Measurements from ENCODE around the gene IL13. TPM values are rescaled to one million over a fixed set of nuclear protein-coding genes. Genes with fewer than 3 reads are reported as not detected.

IL13 gene
- total RNA-seq, result not detected

DNA sequence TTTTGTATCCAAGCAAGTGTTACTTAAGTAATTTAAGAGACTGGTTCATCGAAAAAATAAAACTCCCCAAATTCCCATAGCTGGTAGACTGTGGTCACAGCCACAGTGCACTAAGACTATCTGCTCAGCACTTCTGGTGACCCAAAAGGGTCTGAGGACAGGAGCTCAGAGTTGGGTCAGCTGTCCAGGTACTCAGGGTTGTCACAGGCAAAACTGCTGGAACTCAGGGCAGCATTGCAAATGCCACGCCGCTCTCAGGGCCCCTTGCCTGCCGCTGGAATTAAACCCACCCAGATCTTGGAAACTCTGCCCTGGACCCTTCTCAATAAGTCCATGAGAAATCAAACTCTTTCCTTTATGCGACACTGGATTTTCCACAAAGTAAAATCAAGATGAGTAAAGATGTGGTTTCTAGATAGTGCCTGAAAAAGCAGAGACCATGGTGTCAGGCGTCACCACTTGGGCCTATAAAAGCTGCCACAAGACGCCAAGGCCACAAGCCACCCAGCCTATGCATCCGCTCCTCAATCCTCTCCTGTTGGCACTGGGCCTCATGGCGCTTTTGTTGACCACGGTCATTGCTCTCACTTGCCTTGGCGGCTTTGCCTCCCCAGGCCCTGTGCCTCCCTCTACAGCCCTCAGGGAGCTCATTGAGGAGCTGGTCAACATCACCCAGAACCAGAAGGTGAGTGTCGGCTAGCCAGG lies at the start of gene IL13:
TSS of gene IL13 (plus strand) at position 498 of the 705 bp plus-strand sequence. CDS start at position 512, 14 bp downstream.
- intact Hi-C loops (cut with DNase I), result loop anchor here (1.0 to 10.0 kb wide), 3 partner anchors 19 to 164 kb away; no protein-coding TSS in a partner anchor
- TF ChIP-seq, protein P1, sequence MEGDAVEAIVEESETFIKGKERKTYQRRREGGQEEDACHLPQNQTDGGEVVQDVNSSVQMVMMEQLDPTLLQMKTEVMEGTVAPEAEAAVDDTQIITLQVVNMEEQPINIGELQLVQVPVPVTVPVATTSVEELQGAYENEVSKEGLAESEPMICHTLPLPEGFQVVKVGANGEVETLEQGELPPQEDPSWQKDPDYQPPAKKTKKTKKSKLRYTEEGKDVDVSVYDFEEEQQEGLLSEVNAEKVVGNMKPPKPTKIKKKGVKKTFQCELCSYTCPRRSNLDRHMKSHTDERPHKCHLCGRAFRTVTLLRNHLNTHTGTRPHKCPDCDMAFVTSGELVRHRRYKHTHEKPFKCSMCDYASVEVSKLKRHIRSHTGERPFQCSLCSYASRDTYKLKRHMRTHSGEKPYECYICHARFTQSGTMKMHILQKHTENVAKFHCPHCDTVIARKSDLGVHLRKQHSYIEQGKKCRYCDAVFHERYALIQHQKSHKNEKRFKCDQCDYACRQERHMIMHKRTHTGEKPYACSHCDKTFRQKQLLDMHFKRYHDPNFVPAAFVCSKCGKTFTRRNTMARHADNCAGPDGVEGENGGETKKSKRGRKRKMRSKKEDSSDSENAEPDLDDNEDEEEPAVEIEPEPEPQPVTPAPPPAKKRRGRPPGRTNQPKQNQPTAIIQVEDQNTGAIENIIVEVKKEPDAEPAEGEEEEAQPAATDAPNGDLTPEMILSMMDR (IDR thresholded peaks at IDR 0.05), result no peak
- Histone ChIP-seq H3K9me3 (no peaks in the 10 kb centered on the region), H3K4me1 (peaks cover 6 to 8% of the 10 kb centered on the region in 2 donors), H3K4me3 (no peak within 1 kb of the TSS), H3K36me3 (no peaks in the 10 kb centered on the region), H3K27me3 (no peaks in the 10 kb centered on the region), H3K27ac (no peak within 1 kb of the TSS)
- peak in 1 of 2 donors; percentile 35 for DNase-seq (ENCODE audit: low spot score in 2 of 2)

DNA sequence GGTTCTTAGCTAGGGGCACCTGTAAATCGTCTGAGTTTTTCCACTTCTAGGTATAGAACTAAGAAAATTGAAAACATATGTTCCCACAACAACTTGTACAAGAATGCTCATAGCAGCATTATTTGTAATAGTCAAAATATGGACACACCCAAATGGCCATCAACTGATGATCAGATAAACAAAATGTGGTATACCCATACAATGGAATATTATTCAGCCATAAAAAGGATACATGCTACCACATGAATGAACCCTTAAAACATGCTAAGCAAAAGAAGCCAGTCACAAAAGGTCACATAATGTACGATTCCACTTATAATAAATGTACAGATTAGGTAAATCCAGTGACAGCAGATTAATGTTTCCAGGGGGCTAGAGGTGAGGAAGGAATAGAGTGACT lies 46.0 kb upstream of the IL13 start:
- no peak overlapping the region for H3K27ac ChIP-seq
- H3K36me3 ChIP-seq, result peaks cover 16 to 66% of the 10 kb centered on the region in 2 donors
- no peaks in the 10 kb centered on the region for H3K27me3 ChIP-seq
- no peak for DNase-seq (ENCODE audit: low spot score in 2 of 2)
- H3K9me3 ChIP-seq, result no peaks in the 10 kb centered on the region
- H3K4me3 ChIP-seq, result no peak overlapping the region
- TF ChIP-seq, protein P1 (IDR thresholded peaks at IDR 0.05), result no peak
- intact Hi-C loops (cut with DNase I), result no loop called here
- no peaks in the 10 kb centered on the region for H3K4me1 ChIP-seq

DNA sequence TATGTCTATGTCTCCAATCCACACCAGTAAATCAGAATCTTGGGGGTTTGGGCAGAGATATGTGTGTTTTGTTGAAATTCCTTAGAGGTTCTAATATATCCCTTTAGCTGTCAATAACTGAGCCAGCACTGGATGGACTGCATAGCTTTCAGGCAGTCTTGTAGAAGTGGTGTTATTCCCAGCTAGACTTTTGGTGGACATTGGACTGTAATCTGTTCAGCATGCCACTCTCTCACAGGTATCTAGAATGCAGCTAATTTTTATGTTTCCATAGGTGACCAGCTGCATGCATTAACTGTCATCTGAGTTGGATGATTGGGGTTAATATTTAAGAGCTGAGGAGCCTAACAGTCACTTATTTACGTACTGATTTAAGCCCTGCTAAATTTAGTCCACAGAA lies 45.1 kb upstream of the IL13 start:
- no peak overlapping the region for H3K4me3 ChIP-seq
- intact Hi-C loops (cut with DNase I), result no loop called here
- no peak for DNase-seq (ENCODE audit: low spot score in 2 of 2)
- TF ChIP-seq, protein P1 (IDR thresholded peaks at IDR 0.05), result no peak
- peaks cover 19 to 58% of the 10 kb centered on the region in 2 donors for H3K36me3 ChIP-seq
- no peaks in the 10 kb centered on the region for H3K9me3 ChIP-seq
- H3K27me3 ChIP-seq, result no peaks in the 10 kb centered on the region
- H3K27ac ChIP-seq, result no peak overlapping the region
- no peaks in the 10 kb centered on the region for H3K4me1 ChIP-seq

DNA sequence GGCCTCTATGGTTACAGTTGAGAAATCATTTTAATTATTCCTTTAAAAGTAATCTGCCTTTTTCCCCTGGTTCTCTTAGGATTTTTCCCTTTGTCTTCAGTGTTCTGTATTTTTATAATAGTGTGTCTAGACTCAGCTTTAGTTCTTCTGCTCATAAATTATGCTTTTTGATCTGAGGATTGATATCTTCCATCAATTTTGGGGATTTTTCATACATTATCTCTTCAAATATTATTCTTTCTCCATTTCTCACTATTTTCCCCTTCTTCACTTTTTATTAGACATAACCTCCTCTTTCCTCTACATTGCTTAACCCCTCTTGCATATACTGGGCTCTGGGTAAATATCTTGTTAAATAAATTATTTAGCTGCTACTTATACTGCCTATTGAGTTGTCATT lies 36.3 kb upstream of the IL13 start:
- Histone ChIP-seq H3K36me3 (peaks cover 13 to 40% of the 10 kb centered on the region in 2 donors), H3K27me3 (no peaks in the 10 kb centered on the region), H3K4me1 (no peaks in the 10 kb centered on the region), H3K27ac (no peak overlapping the region), H3K4me3 (no peak overlapping the region), H3K9me3 (no peaks in the 10 kb centered on the region)
- DNase-seq (ENCODE audit: low spot score in 2 of 2), result no peak
- TF ChIP-seq, protein P1 (IDR thresholded peaks at IDR 0.05), result no peak
- intact Hi-C loops (cut with DNase I), result no loop called here

DNA sequence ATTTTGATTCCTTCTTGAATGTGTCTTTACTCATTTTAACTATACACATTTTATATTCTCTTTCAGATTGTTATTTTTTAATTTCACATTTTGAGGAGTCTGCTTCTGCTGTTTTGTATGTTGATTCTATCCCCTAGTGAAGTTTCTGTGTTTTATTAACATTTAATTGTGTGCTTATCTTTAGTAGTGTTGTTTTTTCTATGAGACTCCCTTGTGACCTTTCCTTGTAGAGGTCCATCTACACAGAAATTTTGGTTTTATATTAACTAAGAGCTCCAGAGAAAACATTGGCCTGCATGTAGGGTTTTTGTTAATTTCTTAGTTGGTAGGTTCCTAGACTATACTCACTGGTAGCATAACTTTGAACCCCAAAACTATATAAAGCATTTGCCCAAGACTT lies 35.4 kb upstream of the IL13 start:
- TF ChIP-seq, protein P1 (IDR thresholded peaks at IDR 0.05), result no peak
- Histone ChIP-seq H3K36me3 (peaks cover 9 to 40% of the 10 kb centered on the region in 2 donors), H3K4me1 (no peaks in the 10 kb centered on the region), H3K9me3 (no peaks in the 10 kb centered on the region), H3K4me3 (no peak overlapping the region), H3K27me3 (no peaks in the 10 kb centered on the region), H3K27ac (no peak overlapping the region)
- no peak for DNase-seq (ENCODE audit: low spot score in 2 of 2)
- intact Hi-C loops (cut with DNase I), result no loop called here
